Heart right ventricle (tissue), 12 donors: ENCODE measurements around the gene TRIM74. TPM values are rescaled to one million over a fixed set of nuclear protein-coding genes. Genes with fewer than 3 reads are reported as not detected.

Experiments
- polyA plus RNA-seq, 2 donors: library from polyadenylated mRNA; stranded (reverse); fragments of 200-250 nt; gene quantifications; one replicate each; pipeline ENCODE4 v1.2.3, GENCODE V29; 2013
- total RNA-seq, 10 donors: library from RNA; stranded (reverse); fragmentation: NEBNext Ultra II Directional in 3 of 10; extraction: Animal tissue kit (Norgen Biotek cat#: 25700) in 3 of 10; gene quantifications; one replicate each; pipeline versions ENCODE4 v1.2.1 to v1.2.4, GENCODE V29; 2021 to 2023
- donor health status: ischemic (EF 13 %, LVEDD 7.1; RV severe dilation, severe dysfunction).
- donor health status: healthy with polysubstance abuse.
- donor health status: DM: no; HTN: yes; CAD: no.
- donor health status: DM: no; HTN: no; CAD: no.
- donor health status: ischemic (EF 25% LVEDD 6.9; RV normal size, moderate dysfunction).
- donor health status: ischemic (EF 25% LVEDD 5.7; RV mildly dilated, moderate dysfunction).
- donor health status: healthy.
- donor health status: nonischemic (EF 11% LVEDD 7.7; RV severe dilation, severe dysfunction).
- donor health status: DM: yes; HTN: yes; CAD: no.
- donor health status: PGD.
- donor health status: ischemic (EF 29% LVEDD 5.4; RV normal size, mild dysfunction).
- donor health status: nonischemic (EF 23%, LVEDD 6.1; RV moderate dilation, normal function).

The TRIM74 gene
- total and polyA plus RNA-seq, 12 donors, result 0.14 to 0.72 (median 0.35) TPM; not detected in 6

Other genes starting within 250 kb of the TRIM74 start
- gene TYW1B, start 141.3 kb downstream of the TRIM74 start, total RNA-seq, result 1 to 10 TPM; 1.1 to 4.7 (median 1.9) TPM
- 1 to 10 TPM in 1 of 2 donors, under 1 TPM in 1; 0.90 to 1.5 TPM for gene TYW1B, start 141.3 kb downstream of the TRIM74 start, polyA plus RNA-seq
- 10 to 100 TPM; 15.1 to 23.5 (median 18.3) TPM for gene POM121, start 44.4 kb downstream of the TRIM74 start, total RNA-seq
- 10 to 100 TPM in 1 of 2 donors, 1 to 10 TPM in 1; 8.1 to 13.5 TPM for gene POM121, start 44.4 kb downstream of the TRIM74 start, polyA plus RNA-seq
- gene SPDYE8, start 60.3 kb upstream of the TRIM74 start, total RNA-seq, result not detected
- gene SPDYE8, start 60.3 kb upstream of the TRIM74 start, polyA plus RNA-seq, result not detected
- not detected for gene SPDYE11, start 88.4 kb upstream of the TRIM74 start, total RNA-seq
- not detected for gene SPDYE11, start 88.4 kb upstream of the TRIM74 start, polyA plus RNA-seq
- gene SPDYE9, start 116.6 kb upstream of the TRIM74 start, total RNA-seq, result not detected
- not detected for gene SPDYE9, start 116.6 kb upstream of the TRIM74 start, polyA plus RNA-seq